K562 (cell line): ENCODE results near the gene F12. TPM values are rescaled to one million over a fixed set of nuclear protein-coding genes. Genes with fewer than 3 reads are reported as not detected.

ENCODE experiments used
- CGGBP1 ChIP-seq: fragments of 250-450 bp; sonication (Bioruptor Pico); IDR thresholded peaks from 2 replicates; pipeline ENCODE4 v1.9.0; 2021; ENCODE audit warnings: mild to moderate bottlenecking
- ILF3 ChIP-seq: fragments of 450-650 bp; IDR thresholded peaks from 2 replicates; pipeline ENCODE4 v1.6.1; 2018; ENCODE audit warnings: antibody characterized with exemption, mild to moderate bottlenecking, moderate library complexity, borderline replicate concordance
- POLR2A ChIP-seq: fragments of 450-650 bp; conservative IDR thresholded peaks from 2 replicates; pipeline ENCODE4 v1.6.1; 2016
- POLR2AphosphoS2 ChIP-seq: IDR thresholded peaks from 2 replicates; pipeline ENCODE4 v1.6.1; 2012; ENCODE audit warnings: low read length, improper control_type of control experiment
- POLR2B ChIP-seq: fragments of 450-650 bp; IDR thresholded peaks from 2 replicates; pipeline ENCODE4 v1.6.1; 2018; ENCODE audit warnings: low read depth; ENCODE audit not compliant: partially characterized antibody
- PRDM10 ChIP-seq: fragments of 450-650 bp; IDR thresholded peaks from 2 replicates; pipeline ENCODE4 v1.6.1; 2018; ENCODE audit not compliant: partially characterized antibody
- RNF219 ChIP-seq: fragments of 250-450 bp; sonication (Bioruptor Pico); IDR thresholded peaks from 2 replicates; pipeline ENCODE4 v1.5.0; 2022; ENCODE audit warnings: mild to moderate bottlenecking
- ZBTB26 ChIP-seq: fragments of 450-650 bp; formaldehyde crosslinking; IDR thresholded peaks from 2 replicates; pipeline ENCODE4 v1.4.0; 2022; ENCODE audit warnings: missing genetic modification characterization
- polyA plus RNA-seq, 8 experiments: library from polyadenylated mRNA; depleted of rRNA in 4 of 8; stranded (reverse) in 5 of 8; unstranded in 3 of 8; fragments of >200 nt; fragmentation: Nextera tagmentation in 2 of 8; fragmentation: Illumina TruSeq in 1 of 8; extraction: Ambion mirVana in 2 of 8; extraction: Trizol in 1 of 8; gene quantifications; 2 replicates each; pipeline versions ENCODE4 v1.2.1 to v1.2.3, GENCODE V29; 2011 to 2014; ENCODE audit warnings: inconsistent platforms in 1 of 8, missing spikeins in 1 of 8
- total RNA-seq, 7 experiments: library from RNA; depleted of rRNA in 6 of 7; stranded (reverse); fragments of >200 nt in 6 of 7; fragmentation: Illumina TruSeq in 2 of 7; extraction: Trizol in 2 of 7; gene quantifications; 2 replicates each; pipeline versions ENCODE4 v1.2.1 to v1.2.3, GENCODE V29; 2011 to 2021; ENCODE audit warnings: low replicate concordance in 1 of 7

F12 gene
- total and polyA plus RNA-seq, 9 of the 15 experiments (the other 6 are each of a cell fraction or from before 2014, with no cell fraction given): 0.59 to 18.3 (median 3.6) TPM

- TF ChIP-seq RNF219 (CRISPR knock-in tag): peak; percentile 60; the same call in 1 of the 2 replicates
- TF ChIP-seq POLR2B: peak; percentile 75
- peak; percentile 71; the same call in 1 of the 2 replicates for TF ChIP-seq ILF3
- TF ChIP-seq POLR2AphosphoS2: peak; percentile 85
- TF ChIP-seq POLR2A: peak; percentile 76
- peak; percentile 87 for TF ChIP-seq PRDM10
- TF ChIP-seq ZBTB26: peak; percentile 55; the same call in 1 of the 2 replicates
- TF ChIP-seq CGGBP1 (CRISPR knock-in tag): no peak
Observed at GRCh38 chr5:177444106-177445051, 35.0 kb upstream of the F12 start (continued).
